A549 (cell line): ENCODE measurements around the gene TTC33. TPM values are rescaled to one million over a fixed set of nuclear protein-coding genes. Genes with fewer than 3 reads are reported as not detected.
"Not testable (repeated sequence)": the region's sequence is repeated elsewhere in the genome, so short reads cannot be mapped to it uniquely, and the experiment has no call there.

ENCODE experiments used
- ATAC-seq, 2 experiments: fragments of 200-7000 bp in 1 of 2; fragments of >200 bp in 1 of 2; cut with Nextera tagmentation in 1 of 2; cut with Tn5 transposase in 1 of 2; 3 replicates each; pipeline versions ENCODE4 v1.8.0 to v1.9.1; 2018 to 2020; ENCODE audit warnings: mild to moderate bottlenecking in 1 of 2, moderate library complexity in 1 of 2
- CTCF ChIA-PET: fragments of 300-600 bp; sonication (Branson Sonifier 250); formaldehyde crosslinking; extraction: SDS; loops from one replicate; lab custom pipeline; 2021; ENCODE audit warnings: antibody characterized with exemption, inconsistent platforms; lab: Yijun Ruan, JAX
- POLR2A ChIA-PET: fragments of 350-600 bp; formaldehyde crosslinking; extraction: SDS; loops from one replicate; lab custom pipeline; 2021; ENCODE audit warnings: antibody characterized with exemption, inconsistent platforms; lab: Yijun Ruan, JAX
- DNase-seq, 2 experiments: peaks; one replicate each; pipeline versions ENCODE4 v3.0.0 to v3.0.0-alpha.2; 2011 to 2016; ENCODE audit warnings: low read depth in 1 of 2, low spot score in 1 of 2
- FAIRE-seq: peaks from 2 replicates; lab custom pipeline; 2011; peaks lifted over from hg19 to GRCh38; lab: Jason Lieb, UNC
- H3K27ac ChIP-seq, 2 experiments: fragments of >200 bp; sonication (Bioruptor Twin); formaldehyde crosslinking; 3 replicates each; pipeline ENCODE4 v1.5.1; 2016 to 2017
- H3K4me1 ChIP-seq: fragments of >200 bp; sonication (Bioruptor Twin); formaldehyde crosslinking; 3 replicates; pipeline ENCODE4 v1.6.1; 2016
- H3K4me2 ChIP-seq: fragments of >200 bp; sonication (Bioruptor Twin); formaldehyde crosslinking; 3 replicates; pipeline ENCODE4 v1.6.1; 2016
- H3K4me3 ChIP-seq: fragments of >200 bp; sonication (Bioruptor Twin); formaldehyde crosslinking; 3 replicates; pipeline ENCODE4 v1.5.1; 2016
- H3K9me3 ChIP-seq: fragments of >200 bp; sonication (Bioruptor Twin); formaldehyde crosslinking; 3 replicates; pipeline ENCODE4 v1.6.1; 2016
- BHLHE40 ChIP-seq: IDR thresholded peaks from 2 replicates; pipeline ENCODE4 v1.6.1; 2012; ENCODE audit warnings: low read depth, low read length, inconsistent platforms
- CHD2 ChIP-seq: fragments of 150-350 bp; IDR thresholded peaks from 2 replicates; pipeline ENCODE4 v1.6.1; 2014; ENCODE audit warnings: low read length; ENCODE audit not compliant: partially characterized antibody
- CHD4 ChIP-seq: fragments of 200-600 bp; sonication (generic); IDR thresholded peaks from 2 replicates; pipeline ENCODE4 v1.6.1; 2016; ENCODE audit warnings: antibody characterized with exemption, mild to moderate bottlenecking, borderline replicate concordance
- E2F6 ChIP-seq: IDR thresholded peaks from 2 replicates; pipeline ENCODE4 v1.6.1; 2012; ENCODE audit warnings: low read depth, borderline replicate concordance
- EHMT2 ChIP-seq: fragments of 200-600 bp; sonication (generic); IDR thresholded peaks from 2 replicates; pipeline ENCODE4 v1.6.1; 2016; ENCODE audit warnings: antibody characterized with exemption, low read depth, mild to moderate bottlenecking, moderate library complexity
- FOXS1 ChIP-seq: fragments of 250-450 bp; sonication (Bioruptor Pico); IDR thresholded peaks from 2 replicates; pipeline ENCODE4 v1.5.0; 2020; ENCODE audit warnings: mild to moderate bottlenecking, moderate library complexity
- HES2 ChIP-seq: fragments of >200 bp; sonication (Bioruptor Twin); formaldehyde crosslinking; IDR thresholded peaks from 2 replicates; pipeline ENCODE4 v1.6.1; 2016
- HEYL ChIP-seq: fragments of 250-450 bp; sonication (Bioruptor Pico); IDR thresholded peaks from 2 replicates; pipeline ENCODE4 v1.8.0; 2021; ENCODE audit warnings: mild to moderate bottlenecking, moderate library complexity
- HOXB13 ChIP-seq: fragments of 250-450 bp; sonication (Bioruptor Pico); IDR thresholded peaks from 2 replicates; pipeline ENCODE4 v1.5.0; 2020; ENCODE audit warnings: low read depth, mild to moderate bottlenecking, moderate library complexity
- JUN ChIP-seq, 2 experiments: fragments of >200 bp; sonication (Bioruptor Twin); formaldehyde crosslinking; IDR thresholded peaks; 2 replicates in 1 of 2; 3 replicates in 1 of 2; pipeline ENCODE4 v1.6.1; 2016 to 2017
- KDM1A ChIP-seq: fragments of 200-600 bp; sonication (generic); IDR thresholded peaks from 2 replicates; pipeline ENCODE4 v1.6.1; 2016; ENCODE audit warnings: low read depth, mild to moderate bottlenecking
- MAX ChIP-seq: IDR thresholded peaks from 2 replicates; pipeline ENCODE4 v1.6.1; 2012
- MAZ ChIP-seq: fragments of 150-350 bp; IDR thresholded peaks from 2 replicates; pipeline ENCODE4 v1.6.1; 2014; ENCODE audit warnings: antibody characterized with exemption, low read depth, low read length, borderline replicate concordance
- PBX3 ChIP-seq: IDR thresholded peaks from 2 replicates; pipeline ENCODE4 v1.6.1; 2012
- POLR2A ChIP-seq: IDR thresholded peaks from 2 replicates; pipeline ENCODE4 v1.6.1; 2012; ENCODE audit warnings: mild to moderate bottlenecking, low read length
- POLR2AphosphoS2 ChIP-seq: conservative IDR thresholded peaks from 2 replicates; pipeline ENCODE4 v1.6.1; 2012; ENCODE audit warnings: low read length, improper control_type of control experiment, inconsistent platforms
- RCOR1 ChIP-seq: fragments of 150-350 bp; IDR thresholded peaks from 2 replicates; pipeline ENCODE4 v1.6.1; 2014; ENCODE audit warnings: antibody characterized with exemption, low read length, low read depth
- SREBF2 ChIP-seq: fragments of 450-650 bp; IDR thresholded peaks from 2 replicates; pipeline ENCODE4 v1.6.1; 2014; ENCODE audit warnings: mild to moderate bottlenecking, moderate library complexity
- USF2 ChIP-seq: fragments of 450-650 bp; IDR thresholded peaks from 2 replicates; pipeline ENCODE4 v1.6.1; 2014; ENCODE audit warnings: antibody characterized with exemption
- ZNF302 ChIP-seq: fragments of 250-450 bp; sonication (Bioruptor Pico); IDR thresholded peaks from 2 replicates; pipeline ENCODE4 v1.9.0; 2021; ENCODE audit warnings: inconsistent platforms, mild to moderate bottlenecking, moderate library complexity
- ZSCAN20 ChIP-seq: fragments of 250-450 bp; sonication (Bioruptor Pico); IDR thresholded peaks from 2 replicates; pipeline ENCODE4 v1.8.0; 2022; ENCODE audit warnings: mild to moderate bottlenecking, moderate library complexity
- WGBS: methylation state at CpG from one replicate; pipeline ENCODE4 v1.1.6; 2017; ENCODE audit errors: missing lambda C conversion rate; 5-methylcytosine and 5-hydroxymethylcytosine counted together
- polyA plus RNA-seq, 4 experiments: library from polyadenylated mRNA; depleted of rRNA in 3 of 4; stranded (reverse); fragments of >200 nt; fragmentation: RNase III in 1 of 4; extraction: RNeasy Plus Mini Kit Qiagen cat#74134 plus additional on column Dnase treatment in 1 of 4; gene quantifications; 2 replicates in 3 of 4; 3 replicates in 1 of 4; pipeline ENCODE4 v1.2.3, GENCODE V29; 2011 to 2017

The TTC33 gene
- polyA plus RNA-seq, 2 of the 4 experiments (the other 2 are of a cell fraction), result 17.1 to 19.8 TPM

- Histone ChIP-seq H3K4me1 (peaks cover under 1% of the 10 kb centered on the region; the same call in 1 of the 3 replicates), H3K27ac (no peak overlapping the region), H3K9me3 (no peaks in the 10 kb centered on the region), H3K4me2 (no peak overlapping the region), H3K4me3 (no peak overlapping the region)
- TF ChIP-seq ZNF302 (CRISPR knock-in tag) (no peak), BHLHE40 (no peak), FOXS1 (no peak), EHMT2 (no peak), RCOR1 (no peak), USF2 (no peak), CHD2 (no peak), PBX3 (no peak), HOXB13 (CRISPR knock-in tag) (no peak), JUN (IDR thresholded peaks at IDR 0.05) (no peak), HES2 (no peak), CHD4 (no peak), KDM1A (no peak), E2F6 (no peak), MAZ (no peak)
- ATAC-seq, result no peak
- POLR2A ChIA-PET, result no interaction called here
- CTCF ChIA-PET, result no interaction called here
- no peak for DNase-seq
- no peak for FAIRE-seq
These were observed 156.1 kb downstream of the TTC33 start for GRCh38 chr5:40599676-40600075.

GRCh38 chr5:40594811-40595210 is 160.9 kb downstream of the TTC33 start:
- ChIA-PET POLR2A (no interaction called here), CTCF (no interaction called here)
- Histone ChIP-seq H3K27ac (no peak overlapping the region), H3K4me1 (peaks cover 4% of the 10 kb centered on the region; the same call in 1 of the 3 replicates), H3K4me3 (no peak overlapping the region), H3K9me3 (no peaks in the 10 kb centered on the region), H3K4me2 (no peak overlapping the region)
- FAIRE-seq (no peak), DNase-seq (no peak), ATAC-seq (no peak)
- TF ChIP-seq ZSCAN20 (CRISPR knock-in tag), result no peak
- TF ChIP-seq POLR2AphosphoS2, result no peak
- TF ChIP-seq POLR2A, result no peak
- no peak for TF ChIP-seq KDM1A
- no peak for TF ChIP-seq MAX
- TF ChIP-seq HEYL (CRISPR knock-in tag), result no peak
- TF ChIP-seq SREBF2, result no peak
- WGBS, result 15% methylated on average over 1 of the region's 1 CpG

- H3K4me3 ChIP-seq, DNase-seq, H3K9me3 ChIP-seq, H3K4me2 ChIP-seq, ATAC-seq, H3K4me1 ChIP-seq, CTCF ChIA-PET, H3K27ac ChIP-seq, FAIRE-seq, POLR2A ChIA-PET: not testable (repeated sequence)
- WGBS, result 76% methylated on average over 10 of the region's 10 CpGs
These were observed 163.9 kb downstream of the TTC33 start for GRCh38 chr5:40591727-40592396.
